ENCODE data around the gene KLHL30. TPM values are rescaled to one million over a fixed set of nuclear protein-coding genes. Genes with fewer than 3 reads are reported as not detected.
A peak's percentile ranks its signal among the peaks of the same experiment; 100 is the strongest.
"Not testable (repeated sequence)": the region's sequence is repeated elsewhere in the genome, so short reads cannot be mapped to it uniquely, and the experiment has no call there.

KLHL30 gene
- total and polyA plus RNA-seq, 8 donors = 0.06 to 1.0 (median 0.15) TPM

DNA sequence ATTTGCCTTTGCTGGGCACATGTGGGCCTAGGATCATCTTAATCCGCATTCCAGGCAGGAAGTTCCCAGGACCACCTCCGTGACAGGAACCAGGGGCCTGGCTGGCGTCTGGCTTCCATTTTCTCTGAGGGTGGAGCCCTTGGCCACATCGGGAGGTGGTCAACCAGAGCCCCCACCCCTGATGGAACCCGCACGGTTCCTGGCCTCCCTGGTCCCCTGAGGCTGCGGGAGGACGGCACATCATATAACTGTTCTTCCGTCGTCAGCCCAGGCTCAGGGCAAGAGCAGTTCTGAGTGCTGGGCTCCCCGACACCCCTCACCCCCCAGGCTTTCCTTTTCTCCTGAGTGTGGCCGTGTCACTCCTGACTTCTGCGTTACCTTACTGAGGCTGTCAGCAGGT is 24.9 kb upstream of the KLHL30 start:
- Histone ChIP-seq H3K9me3 (no peaks in the 10 kb centered on the region), H3K36me3 (no peaks in the 10 kb centered on the region), H3K4me3 (no peak overlapping the region), H3K27me3 (peaks cover 0 to 17% of the 10 kb centered on the region in 2 donors), H3K27ac (no peak overlapping the region), H3K4me1 (no peaks in the 10 kb centered on the region)
- peak in 2 of 4 donors; percentile 4 to 58 for DNase-seq
- intact Hi-C loops (cut with DNase I) = no loop called here
- no peak for ATAC-seq
- TF ChIP-seq, protein P1, sequence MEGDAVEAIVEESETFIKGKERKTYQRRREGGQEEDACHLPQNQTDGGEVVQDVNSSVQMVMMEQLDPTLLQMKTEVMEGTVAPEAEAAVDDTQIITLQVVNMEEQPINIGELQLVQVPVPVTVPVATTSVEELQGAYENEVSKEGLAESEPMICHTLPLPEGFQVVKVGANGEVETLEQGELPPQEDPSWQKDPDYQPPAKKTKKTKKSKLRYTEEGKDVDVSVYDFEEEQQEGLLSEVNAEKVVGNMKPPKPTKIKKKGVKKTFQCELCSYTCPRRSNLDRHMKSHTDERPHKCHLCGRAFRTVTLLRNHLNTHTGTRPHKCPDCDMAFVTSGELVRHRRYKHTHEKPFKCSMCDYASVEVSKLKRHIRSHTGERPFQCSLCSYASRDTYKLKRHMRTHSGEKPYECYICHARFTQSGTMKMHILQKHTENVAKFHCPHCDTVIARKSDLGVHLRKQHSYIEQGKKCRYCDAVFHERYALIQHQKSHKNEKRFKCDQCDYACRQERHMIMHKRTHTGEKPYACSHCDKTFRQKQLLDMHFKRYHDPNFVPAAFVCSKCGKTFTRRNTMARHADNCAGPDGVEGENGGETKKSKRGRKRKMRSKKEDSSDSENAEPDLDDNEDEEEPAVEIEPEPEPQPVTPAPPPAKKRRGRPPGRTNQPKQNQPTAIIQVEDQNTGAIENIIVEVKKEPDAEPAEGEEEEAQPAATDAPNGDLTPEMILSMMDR (IDR thresholded peaks at IDR 0.05) = no peak

DNA sequence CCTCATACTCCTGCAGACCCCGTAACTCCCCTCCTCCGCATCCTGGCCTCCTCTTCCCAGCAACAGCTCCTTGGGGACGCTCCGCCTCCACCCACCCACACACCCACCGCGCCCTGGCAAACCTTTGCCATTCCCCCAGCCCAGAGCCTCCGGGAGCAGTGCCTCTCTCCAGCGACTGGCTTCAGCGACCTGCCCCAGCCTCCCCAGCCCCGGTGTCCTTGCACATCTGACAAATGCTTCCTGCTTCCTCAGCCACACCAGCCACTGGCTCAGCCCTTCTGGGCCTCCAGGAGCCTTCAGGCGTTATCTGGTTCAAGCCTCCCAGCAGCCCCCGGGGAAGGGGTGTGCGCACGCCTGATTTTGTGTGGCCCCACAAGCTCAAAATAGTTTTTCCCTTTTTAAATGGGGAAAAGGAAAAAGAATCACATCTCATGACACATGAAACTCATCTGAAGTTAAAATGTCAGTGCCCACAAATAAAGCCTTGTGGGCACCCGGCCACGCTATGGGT is 24.1 kb upstream of the KLHL30 start:
- ATAC-seq (no peak), DNase-seq (peak in 1 of 4 donors; percentile 70)
- Histone ChIP-seq H3K9me3 (no peaks in the 10 kb centered on the region), H3K27ac (no peak overlapping the region), H3K4me3 (no peak overlapping the region), H3K4me1 (no peaks in the 10 kb centered on the region), H3K27me3 (peaks cover 0 to 17% of the 10 kb centered on the region in 2 donors), H3K36me3 (no peaks in the 10 kb centered on the region)
- TF ChIP-seq, protein P1 (IDR thresholded peaks at IDR 0.05) = no peak
- intact Hi-C loops (cut with DNase I) = no loop called here

DNA sequence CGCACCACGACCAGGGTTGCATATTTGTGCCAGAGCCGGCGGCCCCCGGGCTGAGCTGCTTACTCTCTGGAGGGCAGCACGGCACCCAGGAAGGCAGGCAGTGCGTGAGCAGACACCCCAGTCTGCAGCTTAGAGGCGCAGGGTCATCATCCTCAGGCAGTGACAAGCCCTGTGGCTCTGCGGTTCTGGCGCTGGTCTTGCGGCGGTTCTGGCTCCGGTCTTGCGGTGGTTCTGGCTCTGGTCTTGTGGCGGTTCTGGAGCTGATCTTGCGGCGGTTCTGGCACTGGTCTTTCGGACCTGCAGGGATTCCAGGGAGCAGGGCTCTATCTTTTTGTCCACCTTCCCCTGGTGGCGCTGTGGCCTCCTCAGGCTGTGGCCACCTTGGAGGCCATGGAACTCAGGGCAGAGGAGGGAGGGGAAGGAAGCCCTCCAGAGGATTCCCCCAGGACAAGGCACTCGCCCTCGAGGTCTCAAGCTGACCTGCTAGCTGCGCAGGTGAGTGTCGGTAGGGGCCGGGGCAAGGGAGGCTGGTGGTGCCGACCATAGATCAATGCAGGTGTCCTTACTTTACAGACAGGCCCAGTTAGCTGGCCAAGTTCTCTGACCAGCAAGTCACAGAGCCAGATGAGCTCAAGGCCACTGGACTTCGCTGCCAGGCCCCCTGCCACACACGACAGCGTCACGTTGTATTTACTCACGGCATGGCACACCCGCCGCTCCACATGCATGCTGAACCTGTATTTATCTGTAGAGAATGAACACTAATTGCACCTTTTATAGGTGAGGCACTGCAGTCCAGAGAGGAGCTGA is 23.4 kb upstream of the KLHL30 start:
- Histone ChIP-seq H3K9me3 (no peaks in the 10 kb centered on the region), H3K4me1 (no peaks in the 10 kb centered on the region), H3K27ac (no peak overlapping the region), H3K36me3 (no peaks in the 10 kb centered on the region), H3K4me3 (no peak overlapping the region), H3K27me3 (peaks cover 0 to 23% of the 10 kb centered on the region in 2 donors)
- intact Hi-C loops (cut with DNase I) = no loop called here
- TF ChIP-seq, protein P1 (IDR thresholded peaks at IDR 0.05) = no peak
- ATAC-seq (no peak), DNase-seq (peak in 1 of 4 donors; percentile 60)

DNA sequence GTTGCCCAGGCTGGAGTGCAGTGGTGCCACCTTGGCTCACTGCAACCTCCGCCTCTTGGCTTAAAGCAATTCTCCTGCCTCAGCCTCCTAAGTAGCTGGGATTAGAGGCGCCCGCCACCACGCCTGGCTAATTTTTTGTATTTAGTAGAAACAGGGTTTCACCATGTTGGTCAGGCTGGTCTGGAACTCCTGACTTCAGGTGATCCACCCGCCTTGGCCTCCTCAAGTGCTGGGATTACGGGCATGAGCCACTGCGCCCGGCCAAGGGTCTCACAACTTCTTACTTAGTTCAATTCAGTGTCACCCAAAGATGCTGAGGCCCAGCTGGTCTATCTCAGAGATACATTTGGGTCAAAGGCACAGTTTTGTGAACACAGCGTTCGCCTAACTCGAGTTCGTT is 22.8 kb upstream of the KLHL30 start:
- H3K36me3 ChIP-seq; ATAC-seq; H3K4me1 ChIP-seq; intact Hi-C loops (cut with DNase I); H3K4me3 ChIP-seq; H3K9me3 ChIP-seq; H3K27ac ChIP-seq: not testable (repeated sequence)
- peaks cover 0 to 30% of the 10 kb centered on the region in 2 donors for H3K27me3 ChIP-seq
- peak in 1 of 4 donors; percentile 36 for DNase-seq

DNA sequence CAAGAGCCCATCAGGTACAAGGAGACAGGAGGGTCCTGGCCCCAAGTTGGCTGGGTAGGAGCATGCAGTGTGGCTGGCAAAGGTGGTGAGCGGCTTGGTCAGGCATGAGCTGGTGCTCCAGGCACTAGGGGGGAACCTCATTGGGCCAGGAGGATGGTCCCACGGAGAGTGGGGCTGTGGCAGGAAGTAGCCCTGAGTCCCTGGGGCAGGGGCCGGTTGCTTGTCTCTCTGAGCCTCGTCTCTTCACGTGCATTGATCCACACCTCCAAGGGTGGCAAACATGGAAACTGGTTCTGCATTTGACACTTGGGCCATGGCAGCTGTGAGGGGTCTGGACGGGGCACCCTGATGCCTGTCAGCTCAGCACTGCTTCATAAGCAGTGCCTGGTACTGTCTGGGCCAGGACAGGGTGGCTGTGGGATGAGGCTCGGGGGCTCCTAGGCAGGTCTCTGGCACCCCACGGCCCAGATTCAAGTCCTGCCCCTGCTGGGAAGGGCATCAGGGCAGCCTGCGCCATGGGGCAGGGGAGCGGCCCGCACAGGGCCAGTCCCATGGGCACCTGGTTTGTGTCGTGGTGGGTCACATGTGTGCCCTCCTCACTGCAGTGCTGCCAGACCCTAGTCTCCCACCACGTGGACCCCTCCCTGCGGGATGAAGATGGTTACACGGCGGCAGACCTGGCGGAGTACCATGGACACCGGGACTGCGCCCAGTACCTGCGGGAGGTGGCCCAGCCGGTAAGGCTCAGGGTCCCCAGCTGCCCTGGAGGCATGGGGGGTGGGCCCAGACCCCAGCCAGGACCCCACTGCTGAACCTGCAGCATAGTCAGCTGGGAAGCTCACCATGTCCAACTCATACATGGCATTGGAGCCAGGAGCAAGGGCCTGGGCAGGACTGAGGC is 21.9 kb upstream of the KLHL30 start:
- TF ChIP-seq, protein P1 (IDR thresholded peaks at IDR 0.05) = no peak
- no peak overlapping the region for H3K4me3 ChIP-seq
- H3K9me3 ChIP-seq = no peaks in the 10 kb centered on the region
- DNase-seq = peak in 1 of 4 donors; percentile 61
- H3K27ac ChIP-seq = no peak overlapping the region
- intact Hi-C loops (cut with DNase I) = no loop called here
- no peaks in the 10 kb centered on the region for H3K4me1 ChIP-seq
- H3K27me3 ChIP-seq = peaks cover 0 to 36% of the 10 kb centered on the region in 2 donors
- no peaks in the 10 kb centered on the region for H3K36me3 ChIP-seq
- no peak for ATAC-seq

Measured in left lung (tissue), 10 donors.